Muscle of arm (tissue), 14 donors: ENCODE results near the gene PLCD1. TPM values are rescaled to one million over a fixed set of nuclear protein-coding genes. Genes with fewer than 3 reads are reported as not detected.
A peak's percentile ranks its signal among the peaks of the same experiment; 100 is the strongest.
"Not testable (repeated sequence)": the region's sequence is repeated elsewhere in the genome, so short reads cannot be mapped to it uniquely, and the experiment has no call there.

Experiments
- DNase-seq: peaks from one replicate; pipeline ENCODE4 v3.0.0-alpha.2; 2013
- long read RNA-seq, 11 donors: transcript quantifications; one replicate each; lab custom pipeline, GENCODE V29; 2026
- polyA plus RNA-seq, 12 donors: library from polyadenylated mRNA; unstranded; fragments of 120-200 nt; gene quantifications; one replicate each; pipeline ENCODE4 v1.2.1, GENCODE V29; 2013; ENCODE audit not compliant: insufficient read length in 12 of 12

PLCD1 gene
- 10 to 100 TPM in 9 of 12 donors, 1 to 10 TPM in 2, not detected in 1; 8.7 to 29.9 (median 13.0) TPM for polyA plus RNA-seq
- long read RNA-seq, donor 1, partial matches to known transcripts: 0 of 4 reads
- long read RNA-seq, donor 1, other reads (novel, unspliced or antisense): 0 of 4 reads
- long read RNA-seq, donor 2: 0 reads
- long read RNA-seq, donor 3: 0 reads
- long read RNA-seq, donor 4, partial matches to known transcripts: 0 of 1 reads
- long read RNA-seq, donor 4, other reads (novel, unspliced or antisense): 0 of 1 reads
- long read RNA-seq, donor 5, partial matches to known transcripts: 0 of 4 reads
- long read RNA-seq, donor 5, other reads (novel, unspliced or antisense): 0 of 4 reads
- long read RNA-seq, donor 6, partial matches to known transcripts: 0 of 1 reads
- long read RNA-seq, donor 6, other reads (novel, unspliced or antisense): 0 of 1 reads
- long read RNA-seq, donor 7: 0 reads
- long read RNA-seq, donor 8: 0 reads
- long read RNA-seq, donor 9, partial matches to known transcripts: 5 of 7 reads
- long read RNA-seq, donor 9, other reads (novel, unspliced or antisense): 0 of 7 reads
- long read RNA-seq, donor 10, partial matches to known transcripts: 0 of 2 reads
- long read RNA-seq, donor 10, other reads (novel, unspliced or antisense): 0 of 2 reads
- long read RNA-seq, donor 11, partial matches to known transcripts: 0 of 3 reads
- long read RNA-seq, donor 11, other reads (novel, unspliced or antisense): 0 of 3 reads

DNA sequence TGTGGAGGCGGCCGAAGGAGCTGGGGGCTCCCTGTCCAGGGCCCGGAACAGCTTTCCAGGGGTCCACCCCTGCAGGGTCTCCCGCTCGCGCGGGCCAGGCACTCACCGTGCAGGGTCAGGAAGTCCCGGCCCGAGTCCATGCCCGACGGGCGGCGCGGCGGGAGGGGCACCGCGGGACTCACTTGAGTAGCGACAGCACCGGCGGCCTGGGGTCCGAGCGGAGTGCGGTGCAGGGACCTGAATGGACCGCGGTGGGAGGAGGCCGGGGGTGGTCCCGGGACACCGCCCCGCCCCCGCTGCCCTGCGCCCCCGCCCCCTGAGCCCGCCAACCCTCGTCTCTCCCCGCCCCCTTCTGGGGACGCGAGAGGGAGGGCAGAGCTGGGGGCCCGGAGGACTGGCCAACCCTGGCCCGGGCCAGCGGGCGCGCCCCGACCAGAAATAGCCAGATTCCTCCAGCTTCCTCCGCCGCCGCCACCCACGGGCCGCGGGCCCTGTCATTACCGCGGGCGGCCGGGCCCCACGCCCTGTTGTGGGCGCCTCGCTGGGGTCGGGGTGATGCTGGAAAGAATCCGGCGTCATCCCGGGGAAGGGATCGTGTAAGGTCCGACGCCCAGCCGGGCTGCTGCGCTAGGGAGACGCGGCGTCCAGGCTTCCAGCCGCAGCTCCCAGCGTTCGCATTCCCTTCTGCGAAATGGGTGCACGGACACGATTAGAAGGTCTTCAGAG is at the start of gene PLCD1:
PLCD1 (minus strand) TSS at position 243 of the 726 bp plus-strand sequence; CDS start at position 140, 103 bp downstream.
- DNase-seq: peak; percentile 80

DNA sequence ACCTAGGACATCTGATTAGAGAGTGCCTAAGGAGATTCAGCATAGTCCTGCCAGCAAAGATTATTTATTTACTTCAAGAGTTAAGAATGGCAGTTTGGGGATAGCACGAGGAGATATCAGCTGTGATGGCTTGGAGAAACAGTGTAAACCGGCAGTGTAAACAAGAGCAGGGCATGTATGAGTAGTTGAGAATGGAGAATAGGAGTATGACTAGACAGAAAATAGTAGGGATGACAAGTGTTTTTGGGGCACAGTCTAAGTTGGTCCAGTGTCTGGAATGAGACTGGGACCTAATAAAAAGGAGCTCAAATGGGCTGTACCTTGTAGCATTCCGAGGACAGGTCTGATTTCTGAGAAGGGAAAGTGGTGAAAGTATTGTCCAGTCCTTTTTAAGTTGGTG is 47.6 kb upstream of the PLCD1 start:
- not testable (repeated sequence) for DNase-seq

- no peak for DNase-seq
Measured at GRCh38 chr3:38070013-38070412, 40.6 kb upstream of the PLCD1 start.

- DNase-seq: no peak
Measured at GRCh38 chr3:38067508-38068233, 38.2 kb upstream of the PLCD1 start.

DNA sequence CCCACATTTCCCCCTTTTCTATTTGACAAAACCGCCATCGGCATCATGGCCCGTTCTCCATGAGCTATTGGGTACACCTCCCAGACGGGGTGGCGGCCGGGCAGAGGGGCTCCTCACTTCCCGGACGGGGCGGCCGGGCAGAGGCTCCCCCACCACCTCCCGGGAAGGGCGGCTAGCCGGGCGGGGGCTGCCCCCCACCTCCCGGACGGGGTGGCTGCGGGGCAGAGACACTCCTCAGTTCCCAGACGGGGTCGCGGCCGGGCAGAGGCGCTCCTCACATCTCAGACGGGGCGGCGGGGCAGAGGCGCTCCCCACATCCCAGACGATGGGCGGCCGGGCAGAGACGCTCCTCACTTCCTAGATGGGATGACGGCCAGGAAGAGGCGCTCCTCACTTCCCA is 35.0 kb upstream of the PLCD1 start:
- not testable (repeated sequence) for DNase-seq

DNA sequence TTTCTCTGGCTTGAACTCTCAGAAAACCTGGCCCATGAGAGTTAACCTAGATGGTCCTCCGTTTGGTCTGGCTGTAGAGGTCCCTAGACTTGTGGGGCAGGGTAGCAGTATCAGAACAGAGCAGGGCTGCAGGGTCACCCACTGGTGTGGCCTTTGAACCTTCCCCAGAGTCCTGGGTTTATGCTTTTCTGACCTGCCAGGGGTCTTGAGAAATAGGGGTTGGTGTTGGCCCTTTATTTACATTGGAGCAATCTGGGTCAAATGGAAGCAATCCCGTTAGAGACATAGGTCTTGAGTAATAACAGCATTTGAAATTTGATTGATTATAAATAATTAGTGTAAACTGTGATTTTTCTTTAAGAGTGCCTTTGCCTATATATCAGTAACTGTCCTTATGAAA is 33.4 kb upstream of the PLCD1 start:
- no peak for DNase-seq

DNA sequence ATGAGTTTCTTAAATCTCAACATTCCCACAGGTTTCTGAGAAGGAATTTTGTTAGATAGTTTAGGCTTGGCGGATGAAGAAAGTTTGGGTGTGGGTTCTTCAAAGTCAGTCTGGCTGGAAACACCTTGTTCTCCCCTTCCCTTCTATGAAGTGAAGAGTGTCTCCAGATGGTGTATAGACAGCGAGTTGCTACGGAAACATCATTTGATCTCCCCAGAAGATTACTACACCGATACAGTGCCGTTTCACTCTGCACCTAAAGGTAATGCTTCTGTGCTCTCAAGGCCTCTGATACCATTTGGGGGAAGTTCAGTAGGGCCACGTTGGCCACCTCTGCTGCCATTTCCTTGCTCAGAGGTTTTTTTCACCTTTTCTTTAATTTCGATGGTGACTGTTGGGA is 30.1 kb upstream of the PLCD1 start:
- DNase-seq: no peak

DNA sequence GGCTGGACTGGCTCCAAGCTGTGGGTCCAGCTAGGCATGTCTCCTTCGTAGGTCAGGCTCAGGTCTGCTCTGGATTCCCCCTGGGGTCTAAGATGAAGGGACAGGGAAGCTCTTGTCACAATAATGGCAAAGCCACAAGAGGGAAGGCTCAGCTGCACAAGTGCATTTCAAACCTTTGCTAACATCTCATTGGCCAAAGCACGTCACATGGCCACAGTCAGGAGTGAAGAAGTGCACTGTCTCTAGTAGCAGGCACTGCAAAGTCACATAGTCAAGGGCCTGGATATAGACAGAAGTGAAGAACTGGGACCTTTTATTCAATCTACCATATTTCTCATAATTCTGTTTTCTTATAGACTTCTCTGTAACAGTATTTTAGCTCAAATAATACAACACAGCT is 29.7 kb upstream of the PLCD1 start:
- DNase-seq: no peak

- DNase-seq: no peak
Measured at GRCh38 chr3:38054499-38055001, 25.1 kb upstream of the PLCD1 start.

GRCh38 chr3:38053813-38054498 is 24.5 kb upstream of the PLCD1 start:
- DNase-seq: not testable (repeated sequence)

GRCh38 chr3:38053286-38053685 is 23.8 kb upstream of the PLCD1 start:
- DNase-seq: not testable (repeated sequence)

DNA sequence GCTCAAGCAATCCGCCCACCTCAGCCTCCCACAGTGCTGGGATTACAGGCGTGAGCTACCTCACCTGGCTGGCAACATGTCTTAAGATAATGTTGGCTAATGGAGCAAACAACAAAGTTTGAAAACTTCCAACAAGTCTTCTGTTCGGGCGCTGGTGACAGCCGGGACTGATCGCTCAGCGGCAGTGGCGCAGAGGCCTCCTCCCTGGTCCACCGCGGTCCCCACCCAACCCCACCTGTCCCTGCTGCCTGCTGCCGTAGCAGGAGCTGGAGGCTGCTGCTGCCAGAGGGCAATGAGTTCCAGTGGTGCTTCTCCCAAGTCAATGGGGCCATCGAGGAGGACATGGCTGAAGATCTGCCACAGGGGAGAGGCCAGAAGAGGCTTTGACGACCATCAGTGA is 21.7 kb upstream of the PLCD1 start:
- no peak for DNase-seq

DNA sequence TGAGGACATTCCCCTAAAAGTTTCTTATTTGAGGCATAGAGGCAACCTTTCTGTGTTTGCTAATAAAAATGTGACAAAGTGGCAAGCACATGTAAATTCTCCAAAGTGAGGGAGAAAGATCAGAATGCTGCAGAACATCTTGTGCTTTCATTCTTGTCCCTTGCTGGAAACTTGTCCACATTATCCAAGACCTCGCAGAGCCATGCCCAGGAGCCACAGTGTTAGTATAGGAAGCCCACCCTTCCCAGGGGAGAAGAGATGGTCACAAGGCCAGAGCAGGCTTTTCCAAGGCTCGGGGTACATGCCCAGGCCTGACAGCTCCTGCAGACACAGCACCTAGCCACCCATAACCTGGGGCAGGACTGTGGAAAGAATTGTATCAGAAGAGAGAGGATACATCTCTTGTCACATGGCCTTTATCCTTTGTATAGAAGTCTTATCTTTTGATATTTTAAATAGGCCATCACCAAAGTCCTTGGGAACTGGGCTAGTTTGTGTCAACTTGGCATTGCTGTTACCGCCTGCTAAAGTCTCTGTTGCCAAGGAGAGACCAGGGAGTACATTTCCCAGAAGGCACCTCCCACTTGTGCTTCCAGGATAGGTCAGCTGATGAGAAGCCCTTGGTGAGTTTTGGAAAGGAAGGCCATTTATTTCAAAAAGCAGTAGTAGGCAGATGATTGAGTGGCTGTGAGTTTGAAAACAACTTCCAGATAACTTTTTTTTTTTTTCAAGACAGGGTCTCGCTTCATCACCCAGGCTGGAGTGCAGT is 20.1 kb upstream of the PLCD1 start:
- no peak for DNase-seq

DNA sequence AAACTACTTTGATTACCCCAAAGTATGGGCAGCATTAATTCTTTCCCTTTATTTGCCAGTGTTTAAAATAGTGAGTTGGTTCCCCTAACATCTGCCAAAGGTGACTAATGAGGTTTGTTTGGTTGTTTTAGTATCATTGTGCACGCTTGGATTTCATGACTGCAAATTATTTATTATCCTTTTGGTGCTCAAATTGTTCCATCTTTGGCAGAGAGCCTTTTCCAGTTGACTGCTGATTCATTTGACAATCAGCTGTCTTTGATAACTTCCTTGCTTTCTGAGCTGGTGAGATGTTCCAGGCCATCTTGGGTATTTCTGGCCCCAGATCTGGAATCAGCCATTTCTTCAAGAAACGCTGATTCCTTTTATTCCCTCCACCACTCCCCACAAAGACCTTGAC is 18.5 kb upstream of the PLCD1 start:
- DNase-seq: no peak

DNA sequence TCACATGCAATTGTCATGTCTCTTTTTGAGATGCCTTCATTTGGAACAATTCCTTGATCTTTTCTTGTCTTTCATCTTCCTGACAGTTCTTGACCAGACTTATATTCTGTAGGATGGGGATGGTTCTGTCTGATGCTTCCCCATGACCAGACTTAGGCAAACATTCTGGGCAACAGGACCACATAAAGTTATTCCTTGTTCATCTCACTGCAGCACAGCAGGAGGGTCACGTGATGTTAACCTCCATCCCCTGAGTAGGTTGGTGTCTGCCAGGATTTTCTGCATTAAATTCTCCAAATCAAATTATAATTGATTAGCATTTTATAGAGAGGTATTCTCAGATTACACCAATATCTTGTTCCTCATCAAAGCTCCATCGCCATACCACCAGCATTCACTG is 17.4 kb upstream of the PLCD1 start:
- DNase-seq: no peak

GRCh38 chr3:38046027-38046426 is 16.6 kb upstream of the PLCD1 start:
- DNase-seq: no peak

GRCh38 chr3:38043486-38043885 is 14.0 kb upstream of the PLCD1 start:
- no peak for DNase-seq

GRCh38 chr3:38040401-38040800 is 11.0 kb upstream of the PLCD1 start:
- DNase-seq: no peak

GRCh38 chr3:38039899-38040261 is 10.4 kb upstream of the PLCD1 start:
- peak; percentile 42 for DNase-seq
